ENCODE data around the gene IPO13.

Gene IPO13

GRCh38 chr1:43997295-43997999, 50.7 kb downstream of the IPO13 start:
- peaks cover 3% of the 10 kb centered on the region for H3K4me1 ChIP-seq (ENCODE audit: insufficient read depth, low read length)
- no peaks in the 10 kb centered on the region for H3K79me2 ChIP-seq (ENCODE audit: insufficient read depth, low read length)
- H3K4me2 ChIP-seq (ENCODE audit: insufficient read depth, low read length), result no peak overlapping the region
- no peak for DNase-seq
- no peaks in the 10 kb centered on the region for H3K27me3 ChIP-seq (ENCODE audit: insufficient read depth, low read length, poor library complexity)
- H3K4me3 ChIP-seq (ENCODE audit: low read depth in 1 of 2, low read length in 2 of 2), result no peak overlapping the region
- H3K9me3 ChIP-seq (ENCODE audit: insufficient read depth, low read length, severe bottlenecking), result no peaks in the 10 kb centered on the region
- no peak overlapping the region for H3K27ac ChIP-seq (ENCODE audit: low read length)
- no peaks in the 10 kb centered on the region for H3K36me3 ChIP-seq (ENCODE audit: insufficient read depth, low read length)
- TF ChIP-seq EZH2 (IDR thresholded peaks at IDR 0.05; ENCODE audit: borderline replicate concordance, low read depth, low read length, severe bottlenecking), result no peak
- TF ChIP-seq CTCF (IDR thresholded peaks at IDR 0.05; ENCODE audit: borderline replicate concordance, extremely low read depth, low read length, poor library complexity, severe bottlenecking), result no peak
- H2AFZ ChIP-seq (ENCODE audit: low read depth, low read length), result no peak overlapping the region
- no peak for ATAC-seq (ENCODE audit: insufficient read depth, low read depth)
- H3K9ac ChIP-seq (ENCODE audit: low read depth, low read length), result no peak overlapping the region
- H4K20me1 ChIP-seq (ENCODE audit: insufficient read depth, low read length), result peaks cover 7% of the 10 kb centered on the region; the same call in 1 of the 2 replicates

- H3K9me3 ChIP-seq (ENCODE audit: insufficient read depth, low read length, severe bottlenecking), result no peaks in the 10 kb centered on the region
- TF ChIP-seq EZH2 (IDR thresholded peaks at IDR 0.05; ENCODE audit: borderline replicate concordance, low read depth, low read length, severe bottlenecking), result no peak
- no peak for TF ChIP-seq CTCF (IDR thresholded peaks at IDR 0.05; ENCODE audit: borderline replicate concordance, extremely low read depth, low read length, poor library complexity, severe bottlenecking)
- H3K36me3 ChIP-seq (ENCODE audit: insufficient read depth, low read length), result no peaks in the 10 kb centered on the region
- H3K9ac ChIP-seq (ENCODE audit: low read depth, low read length), result no peak overlapping the region
- no peaks in the 10 kb centered on the region for H3K4me1 ChIP-seq (ENCODE audit: insufficient read depth, low read length)
- H3K27me3 ChIP-seq (ENCODE audit: insufficient read depth, low read length, poor library complexity), result no peaks in the 10 kb centered on the region
- ATAC-seq (ENCODE audit: insufficient read depth, low read depth) (no peak), DNase-seq (no peak)
- H3K79me2 ChIP-seq (ENCODE audit: insufficient read depth, low read length), result no peaks in the 10 kb centered on the region
- H2AFZ ChIP-seq (ENCODE audit: low read depth, low read length), result no peak overlapping the region
- H3K4me3 ChIP-seq (ENCODE audit: low read depth in 1 of 2, low read length in 2 of 2), result no peak overlapping the region
- no peak overlapping the region for H3K4me2 ChIP-seq (ENCODE audit: insufficient read depth, low read length)
- H4K20me1 ChIP-seq (ENCODE audit: insufficient read depth, low read length), result peaks cover 7% of the 10 kb centered on the region; the same call in 1 of the 2 replicates
- no peak overlapping the region for H3K27ac ChIP-seq (ENCODE audit: low read length)
These were observed 51.2 kb downstream of the IPO13 start for GRCh38 chr1:43998000-43998378.

GRCh38 chr1:43999455-43999854, 52.7 kb downstream of the IPO13 start:
- Histone ChIP-seq H3K4me1 (ENCODE audit: insufficient read depth, low read length) (no peaks in the 10 kb centered on the region), H3K79me2 (ENCODE audit: insufficient read depth, low read length) (no peaks in the 10 kb centered on the region), H3K9me3 (ENCODE audit: insufficient read depth, low read length, severe bottlenecking) (no peaks in the 10 kb centered on the region), H4K20me1 (ENCODE audit: insufficient read depth, low read length) (peaks cover 4% of the 10 kb centered on the region; the same call in 1 of the 2 replicates), H3K27me3 (ENCODE audit: insufficient read depth, low read length, poor library complexity) (no peaks in the 10 kb centered on the region), H3K36me3 (ENCODE audit: insufficient read depth, low read length) (no peaks in the 10 kb centered on the region), H2AFZ (ENCODE audit: low read depth, low read length) (no peak overlapping the region), H3K9ac (ENCODE audit: low read depth, low read length) (no peak overlapping the region), H3K4me2 (ENCODE audit: insufficient read depth, low read length) (no peak overlapping the region), H3K4me3 (ENCODE audit: low read depth in 1 of 2, low read length in 2 of 2) (no peak overlapping the region), H3K27ac (ENCODE audit: low read length) (no peak overlapping the region)
- no peak for DNase-seq
- TF ChIP-seq CTCF (IDR thresholded peaks at IDR 0.05; ENCODE audit: borderline replicate concordance, extremely low read depth, low read length, poor library complexity, severe bottlenecking) (no peak), EZH2 (IDR thresholded peaks at IDR 0.05; ENCODE audit: borderline replicate concordance, low read depth, low read length, severe bottlenecking) (no peak)
- ATAC-seq (ENCODE audit: insufficient read depth, low read depth), result no peak
